H1 (cell line): ENCODE results near the gene JMJD8. TPM values are rescaled to one million over a fixed set of nuclear protein-coding genes. Genes with fewer than 3 reads are reported as not detected.

Experiments
- CTCF ChIA-PET: fragments of 300-600 bp; sonication (Branson Sonifier 250); formaldehyde crosslinking; loops from one replicate; lab custom pipeline; 2021; ENCODE audit not compliant: partially characterized antibody; lab: Charles Lee
- POLR2A ChIA-PET: fragments of 300-600 bp; sonication (Branson Sonifier 250); formaldehyde crosslinking; loops from one replicate; lab custom pipeline; 2021; ENCODE audit warnings: inconsistent platforms; ENCODE audit not compliant: partially characterized antibody; lab: Charles Lee
- DNase-seq, 2 experiments: peaks; one replicate each; pipeline versions ENCODE4 v3.0.0 to v3.0.0-alpha.2; 2010 to 2022; ENCODE audit warnings: low spot score in 2 of 2, low read depth in 1 of 2, mixed read lengths in 1 of 2
- FAIRE-seq: peaks from 2 replicates; lab custom pipeline; 2011; peaks lifted over from hg19 to GRCh38; lab: Jason Lieb, UNC
- H2AFZ ChIP-seq: 2 replicates; pipeline ENCODE4 v1.8.1; 2012; ENCODE audit warnings: low read length, inconsistent platforms
- H2AK5ac ChIP-seq: 2 replicates; pipeline ENCODE4 v1.6.1; 2013; ENCODE audit warnings: low read depth, low read length
- H2BK120ac ChIP-seq: replicated peaks from 2 replicates; pipeline ENCODE3; 2013; ENCODE audit warnings: low read depth, low read length, inconsistent platforms
- H2BK12ac ChIP-seq: 2 replicates; pipeline ENCODE4 v1.6.1; 2013; ENCODE audit warnings: low read depth, low read length
- H2BK15ac ChIP-seq: 2 replicates; pipeline ENCODE4 v1.6.1; 2013; ENCODE audit warnings: low read length
- H2BK20ac ChIP-seq: 2 replicates; pipeline ENCODE4 v1.6.1; 2013; ENCODE audit warnings: low read length
- H2BK5ac ChIP-seq: 2 replicates; pipeline ENCODE4 v1.6.1; 2013; ENCODE audit warnings: low read depth, low read length
- H3K14ac ChIP-seq: 2 replicates; pipeline ENCODE4 v1.6.1; 2013; ENCODE audit warnings: inconsistent platforms; ENCODE audit not compliant: insufficient read length
- H3K18ac ChIP-seq: 2 replicates; pipeline ENCODE4 v1.6.1; 2013; ENCODE audit warnings: low read length; ENCODE audit errors: extremely low read depth
- H3K23ac ChIP-seq: 2 replicates; pipeline ENCODE4 v1.6.1; 2013; ENCODE audit warnings: inconsistent platforms; ENCODE audit not compliant: insufficient read length
- H3K23me2 ChIP-seq: 2 replicates; pipeline ENCODE4 v1.6.1; 2013; ENCODE audit warnings: low read depth, low read length
- H3K27ac ChIP-seq: 2 replicates; pipeline ENCODE4 v1.6.1; 2011; ENCODE audit warnings: low read depth, low read length, inconsistent platforms
- H3K27me3 ChIP-seq, 4 experiments: replicated peaks in 1 of 4; 1 replicate in 1 of 4; 2 replicates in 3 of 4; pipeline versions ENCODE4 v1.6.1 to v1.8.1; 2011 to 2013; ENCODE audit warnings: low read length in 3 of 4, mild to moderate bottlenecking in 3 of 4, inconsistent platforms in 2 of 4, mixed read lengths in 2 of 4, moderate library complexity in 1 of 4; ENCODE audit not compliant: control insufficient read depth in 3 of 4, insufficient read depth in 3 of 4; ENCODE audit errors: extremely low read depth in 1 of 4
- H3K36me3 ChIP-seq, 4 experiments: 2 replicates each; pipeline versions ENCODE4 v1.6.1 to v1.8.1; 2011 to 2013; ENCODE audit warnings: mild to moderate bottlenecking in 4 of 4, low read length in 3 of 4, moderate library complexity in 2 of 4, control low read depth in 1 of 4, inconsistent platforms in 1 of 4; ENCODE audit not compliant: insufficient read depth in 4 of 4, control insufficient read depth in 2 of 4
- H3K4ac ChIP-seq: replicated peaks from 2 replicates; pipeline ENCODE3; 2013; ENCODE audit warnings: low read length, low read depth, mixed read lengths, inconsistent platforms; ENCODE audit not compliant: insufficient read length
- H3K4me1 ChIP-seq, 4 experiments: replicated peaks in 1 of 4; 1 replicate in 1 of 4; 2 replicates in 3 of 4; pipeline versions ENCODE4 v1.6.1 to v1.8.1; 2011 to 2013; ENCODE audit warnings: low read length in 3 of 4, inconsistent platforms in 2 of 4, mixed read lengths in 1 of 4; ENCODE audit not compliant: insufficient read depth in 4 of 4, control insufficient read depth in 3 of 4
- H3K4me2 ChIP-seq, 2 experiments: 2 replicates each; pipeline versions ENCODE4 v1.6.1 to v1.8.1; 2011 to 2013; ENCODE audit warnings: low read depth in 2 of 2, low read length in 2 of 2, control low read depth in 1 of 2, inconsistent platforms in 1 of 2, mild to moderate bottlenecking in 1 of 2; ENCODE audit not compliant: insufficient read depth in 1 of 2
- H3K4me3 ChIP-seq, 4 experiments: fragments of 200-600, 300-600 bp in 1 of 4; sonication (generic), shearing (Covaris generic), sonication (Bioruptor Twin) in 1 of 4; 2 replicates each; pipeline versions ENCODE4 v1.5.1 to v1.8.1; 2011 to 2016; ENCODE audit warnings: low read length in 4 of 4, low read depth in 3 of 4, control low read depth in 2 of 4, inconsistent platforms in 2 of 4, mild to moderate bottlenecking in 2 of 4, mixed read lengths in 1 of 4, moderate library complexity in 1 of 4; ENCODE audit not compliant: insufficient read depth in 2 of 4; ENCODE audit errors: extremely low read depth in 1 of 4
- H3K56ac ChIP-seq: replicated peaks from 2 replicates; pipeline ENCODE3; 2013; ENCODE audit warnings: low read depth, mild to moderate bottlenecking, mixed read lengths, low read length, inconsistent platforms; ENCODE audit not compliant: insufficient read length
- H3K79me1 ChIP-seq: 2 replicates; pipeline ENCODE4 v1.6.1; 2013; ENCODE audit warnings: low read depth, low read length, control low read depth
- H3K79me2 ChIP-seq, 2 experiments: 2 replicates each; pipeline versions ENCODE4 v1.6.1 to v1.8.1; 2012 to 2013; ENCODE audit warnings: low read length in 2 of 2, mild to moderate bottlenecking in 2 of 2, inconsistent platforms in 1 of 2; ENCODE audit not compliant: insufficient read depth in 2 of 2, control insufficient read depth in 1 of 2
- H3K9ac ChIP-seq, 4 experiments: replicated peaks in 1 of 4; 1 replicate in 1 of 4; 2 replicates in 3 of 4; pipeline versions ENCODE4 v1.6.1 to v1.8.1; 2011 to 2013; ENCODE audit warnings: low read depth in 3 of 4, low read length in 3 of 4, control low read depth in 2 of 4, mild to moderate bottlenecking in 2 of 4, moderate library complexity in 2 of 4, inconsistent platforms in 1 of 4; ENCODE audit errors: extremely low read depth in 1 of 4
- H3K9me3 ChIP-seq, 2 experiments: 2 replicates each; pipeline versions ENCODE4 v1.6.1 to v1.8.1; 2012 to 2013; ENCODE audit warnings: mild to moderate bottlenecking in 2 of 2, moderate library complexity in 2 of 2, control low read depth in 1 of 2, inconsistent platforms in 1 of 2, low read depth in 1 of 2, low read length in 1 of 2, mixed read lengths in 1 of 2; ENCODE audit not compliant: insufficient read depth in 2 of 2
- H4K20me1 ChIP-seq, 2 experiments: replicated peaks in 1 of 2; 2 replicates each; pipeline versions ENCODE3 to v1.8.1; 2011 to 2013; ENCODE audit warnings: inconsistent platforms in 2 of 2, low read length in 2 of 2, mild to moderate bottlenecking in 1 of 2; ENCODE audit not compliant: insufficient read depth in 2 of 2, control insufficient read depth in 1 of 2
- H4K5ac ChIP-seq: 2 replicates; pipeline ENCODE4 v1.6.1; 2013; ENCODE audit warnings: low read length, low read depth, mixed read lengths, inconsistent platforms; ENCODE audit not compliant: insufficient read length
- H4K8ac ChIP-seq: 2 replicates; pipeline ENCODE4 v1.8.0; 2013; ENCODE audit warnings: mild to moderate bottlenecking, moderate library complexity, low read length, inconsistent platforms; ENCODE audit not compliant: insufficient read depth; ENCODE audit errors: extremely low read depth
- H4K91ac ChIP-seq: replicated peaks from 2 replicates; pipeline ENCODE3; 2013; ENCODE audit warnings: low read length, mixed read lengths, inconsistent platforms; ENCODE audit not compliant: insufficient read length
- ASH2L ChIP-seq: fragments of 200-600, 300-600 bp; sonication (generic); IDR thresholded peaks from one replicate; pipeline ENCODE4 v1.7.1; 2017; ENCODE audit warnings: low read length
- BRCA1 ChIP-seq: IDR thresholded peaks from 2 replicates; pipeline ENCODE4 v1.6.1; 2012; ENCODE audit warnings: low read depth, low read length, improper control_type of control experiment
- EGR1 ChIP-seq: IDR thresholded peaks from 2 replicates; pipeline ENCODE4 v1.6.1; 2011; ENCODE audit warnings: low read depth, low read length, borderline replicate concordance
- EZH2 ChIP-seq: fragments of 200-600 bp; sonication (generic); IDR thresholded peaks from 2 replicates; pipeline ENCODE4 v1.7.1; 2012; ENCODE audit warnings: low read depth, mild to moderate bottlenecking, moderate library complexity, low read length, inconsistent platforms; ENCODE audit not compliant: severe bottlenecking
- HDAC2 ChIP-seq, 2 experiments: fragments of 300-600 bp in 1 of 2; sonication (generic) in 1 of 2; IDR thresholded peaks; 2 replicates each; pipeline ENCODE4 v1.6.1; 2011 to 2012; ENCODE audit warnings: low read depth in 2 of 2, low read length in 2 of 2, mild to moderate bottlenecking in 2 of 2, moderate library complexity in 2 of 2, borderline replicate concordance in 1 of 2, inconsistent platforms in 1 of 2
- SP1 ChIP-seq: IDR thresholded peaks from 2 replicates; pipeline ENCODE4 v1.6.1; 2011; ENCODE audit warnings: low read depth, low read length
- YY1 ChIP-seq: IDR thresholded peaks from 2 replicates; pipeline ENCODE4 v1.6.1; 2011; ENCODE audit warnings: low read depth, mild to moderate bottlenecking, low read length
- WGBS, 2 experiments: shearing (Covaris generic) in 1 of 2; methylation state at CpG; one replicate each; pipeline versions ENCODE4 v1.1.6 to v1.1.7; 2013 to 2015; ENCODE audit warnings: low lambda C conversion rate in 2 of 2, mixed read lengths in 2 of 2, inconsistent platforms in 1 of 2, low coverage in 1 of 2, missing lambda C conversion rate in 1 of 2; ENCODE audit not compliant: insufficient replicate concordance in 2 of 2, insufficient coverage in 1 of 2, insufficient read length in 1 of 2; ENCODE audit errors: extremely low coverage in 1 of 2, missing lambda C conversion rate in 1 of 2; 5-methylcytosine and 5-hydroxymethylcytosine counted together
- polyA plus RNA-seq, 7 experiments: library from polyadenylated mRNA; depleted of rRNA in 3 of 7; stranded (reverse) in 5 of 7; unstranded in 2 of 7; fragments of >200 nt in 5 of 7; fragments of 200-250 nt in 2 of 7; gene quantifications; 1 replicate in 5 of 7; 2 replicates in 1 of 7; 4 replicates in 1 of 7; pipeline versions ENCODE4 v1.2.1 to v1.2.3, GENCODE V29; 2011 to 2013; ENCODE audit warnings: missing spikeins in 2 of 7, mixed read lengths in 2 of 7
- total RNA-seq: library from RNA; stranded (reverse); fragmentation: NEBNext Ultra II Directional; extraction: Animal tissue kit (Norgen Biotek cat#: 25700); gene quantifications from 2 replicates; pipeline ENCODE4 v1.2.1, GENCODE V29; 2021
- TF ChIP-seq, protein P1 (sequence below), 3 experiments: IDR thresholded peaks; 1 replicate in 2 of 3; 2 replicates in 1 of 3; pipeline versions ENCODE4 v1.5.1 to v1.6.1; 2011; ENCODE audit warnings: low read length in 3 of 3, mild to moderate bottlenecking in 3 of 3, inconsistent platforms in 2 of 3, low read depth in 1 of 3, moderate library complexity in 1 of 3; ENCODE audit not compliant: insufficient read depth in 1 of 3; ENCODE audit errors: control extremely low read depth in 1 of 3

JMJD8 gene
- total and polyA plus RNA-seq, 2 of the 8 experiments (the other 6 are each of a cell fraction or from before 2014, with no cell fraction given), result 46.4 to 87.4 TPM

DNA sequence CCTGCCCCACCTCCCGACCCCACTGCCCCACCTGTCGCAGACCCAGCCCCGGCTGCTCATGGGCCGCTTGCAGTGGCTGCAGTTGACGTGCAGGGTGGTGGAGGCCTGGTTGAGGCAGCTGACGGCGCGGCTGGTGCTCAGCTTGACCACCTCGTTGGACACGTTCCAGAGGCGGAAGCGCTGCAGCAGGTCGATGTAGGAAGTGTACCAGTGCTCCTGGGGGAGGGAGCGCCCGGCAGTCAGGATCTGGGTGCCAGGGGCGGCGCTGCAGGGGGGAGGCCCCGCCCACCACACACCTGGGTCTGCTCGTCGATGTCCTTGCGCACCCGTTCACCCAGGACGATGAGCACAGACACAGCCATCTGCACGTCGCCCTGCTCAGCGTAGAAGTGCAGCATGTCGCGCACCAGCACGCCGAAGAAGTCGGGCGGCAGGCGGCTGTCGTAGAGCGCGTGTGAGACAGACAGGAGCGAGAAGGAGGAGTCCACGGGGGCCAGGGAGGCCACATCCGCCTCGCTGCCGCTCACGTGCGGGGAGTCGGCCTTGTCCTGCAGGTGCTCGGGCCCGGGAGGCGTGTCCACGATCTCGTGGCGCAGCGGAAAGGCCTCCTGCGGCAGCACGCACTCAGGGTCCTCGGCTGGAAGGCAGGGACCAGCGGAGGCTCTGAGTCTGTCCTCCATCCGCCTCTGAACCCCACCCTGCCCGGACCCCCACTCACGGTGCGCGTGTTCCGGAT is 995 bp upstream of the JMJD8 start:
- no peak overlapping the region; the same call in 1 of the 2 replicates for H2AK5ac ChIP-seq
- no peak overlapping the region for H2BK120ac ChIP-seq
- peak overlapping the region in 1 of 2 experiments; percentile 63; a peak in 1 of 4 replicates for H3K4me2 ChIP-seq
- H2BK20ac ChIP-seq, result no peak overlapping the region
- peaks cover 0 to 23% (median 16%) of the 10 kb centered on the region in 4 experiments; a peak in 5 of 7 replicates for H3K4me1 ChIP-seq
- no peak overlapping the region for H3K4me3 ChIP-seq
- H4K5ac ChIP-seq, result no peak overlapping the region
- H2AFZ ChIP-seq, result no peak overlapping the region
- no peak overlapping the region for H3K56ac ChIP-seq
- peaks cover 4 to 28% (median 15%) of the 10 kb centered on the region in 4 experiments; a peak in 7 of 8 replicates for H3K36me3 ChIP-seq
- no peaks in the 10 kb centered on the region; a peak in 1 of 7 replicates for H3K27me3 ChIP-seq
- FAIRE-seq (no peak), DNase-seq (no peak)
- POLR2A ChIA-PET, result interaction anchor here (0.6 to 13.3 kb wide), 14 partner anchors 9 to 455 kb away, joined by 3 to 214 read pairs (median 5); partner anchors contain the start of genes ANTKMT, CHTF18, METRN and RHBDL1
- H2BK15ac ChIP-seq, result no peak overlapping the region
- H3K9me3 ChIP-seq, result no peaks in the 10 kb centered on the region
- H3K4ac ChIP-seq, result peak overlapping the region; percentile 85
- WGBS, 2 experiments, result 94% methylated on average over 40 of the region's 61 CpGs; no CpG with 5 or more reads in 1 of the 2 experiments
- H3K23ac ChIP-seq, result no peak overlapping the region
- peaks cover 17% of the 10 kb centered on the region for H3K23me2 ChIP-seq
- H4K91ac ChIP-seq, result no peak overlapping the region
- H3K79me2 ChIP-seq, result peaks cover 0 to 12% of the 10 kb centered on the region in 2 experiments; a peak in 1 of 4 replicates
- H2BK12ac ChIP-seq, result no peak overlapping the region
- no peak overlapping the region for H3K14ac ChIP-seq
- H3K9ac ChIP-seq, result no peak overlapping the region
- peaks cover 4 to 35% of the 10 kb centered on the region in 2 experiments for H4K20me1 ChIP-seq
- peak overlapping the region; percentile 80 for H4K8ac ChIP-seq
- CTCF ChIA-PET, result interaction anchor here (0.9 to 6.0 kb wide), 8 partner anchors 10 to 314 kb away, joined by 3 to 75 read pairs (median 4); partner anchors contain the start of genes RHBDL1 and RHOT2
- H3K79me1 ChIP-seq, result peaks cover 10% of the 10 kb centered on the region
- peak overlapping the region; percentile 68; the same call in 1 of the 2 replicates for H2BK5ac ChIP-seq
- H3K18ac ChIP-seq, result no peak overlapping the region
- H3K27ac ChIP-seq, result no peak overlapping the region
- TF ChIP-seq BRCA1 (no peak), HDAC2 (IDR thresholded peaks at IDR 0.05; ENCODE audit: borderline replicate concordance in 1 of 2, low read depth in 2 of 2, low read length in 2 of 2) (no peak), YY1 (no peak), SP1 (no peak), ASH2L (no peak), EZH2 (no peak), EGR1 (no peak)
- TF ChIP-seq, protein P1, sequence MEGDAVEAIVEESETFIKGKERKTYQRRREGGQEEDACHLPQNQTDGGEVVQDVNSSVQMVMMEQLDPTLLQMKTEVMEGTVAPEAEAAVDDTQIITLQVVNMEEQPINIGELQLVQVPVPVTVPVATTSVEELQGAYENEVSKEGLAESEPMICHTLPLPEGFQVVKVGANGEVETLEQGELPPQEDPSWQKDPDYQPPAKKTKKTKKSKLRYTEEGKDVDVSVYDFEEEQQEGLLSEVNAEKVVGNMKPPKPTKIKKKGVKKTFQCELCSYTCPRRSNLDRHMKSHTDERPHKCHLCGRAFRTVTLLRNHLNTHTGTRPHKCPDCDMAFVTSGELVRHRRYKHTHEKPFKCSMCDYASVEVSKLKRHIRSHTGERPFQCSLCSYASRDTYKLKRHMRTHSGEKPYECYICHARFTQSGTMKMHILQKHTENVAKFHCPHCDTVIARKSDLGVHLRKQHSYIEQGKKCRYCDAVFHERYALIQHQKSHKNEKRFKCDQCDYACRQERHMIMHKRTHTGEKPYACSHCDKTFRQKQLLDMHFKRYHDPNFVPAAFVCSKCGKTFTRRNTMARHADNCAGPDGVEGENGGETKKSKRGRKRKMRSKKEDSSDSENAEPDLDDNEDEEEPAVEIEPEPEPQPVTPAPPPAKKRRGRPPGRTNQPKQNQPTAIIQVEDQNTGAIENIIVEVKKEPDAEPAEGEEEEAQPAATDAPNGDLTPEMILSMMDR (IDR thresholded peaks at IDR 0.05; ENCODE audit: control extremely low read depth in 1 of 3, insufficient read depth in 1 of 3, low read depth in 1 of 3, low read length in 3 of 3), result no peak
